Hematopoietic multipotent progenitor cell treated with erythropoietin and hydrocortisone succinate and interleukin-3 and kit ligand, for 8 days (in vitro differentiated cells): ENCODE measurements around the gene CRIM1.

Experiments
- DNase-seq: peaks from one replicate; pipeline ENCODE4 v3.0.0-alpha.2; 2015

Gene CRIM1

GRCh38 chr2:36461039-36461681 lies 105.6 kb downstream of the CRIM1 start:
- DNase-seq = no peak

GRCh38 chr2:36462311-36462935 lies 106.8 kb downstream of the CRIM1 start:
- peak; percentile 71 for DNase-seq

- no peak for DNase-seq
Measured at GRCh38 chr2:36463365-36463764, 107.8 kb downstream of the CRIM1 start.

GRCh38 chr2:36464006-36464721 lies 108.6 kb downstream of the CRIM1 start:
- DNase-seq = no peak

GRCh38 chr2:36466135-36466534 lies 110.6 kb downstream of the CRIM1 start:
- DNase-seq = no peak

GRCh38 chr2:36468463-36469105 lies 113.0 kb downstream of the CRIM1 start:
- DNase-seq = no peak

GRCh38 chr2:36469106-36469477 lies 113.5 kb downstream of the CRIM1 start:
- DNase-seq = no peak

GRCh38 chr2:36469710-36470109 lies 114.1 kb downstream of the CRIM1 start:
- DNase-seq = no peak

GRCh38 chr2:36473230-36473629 lies 117.7 kb downstream of the CRIM1 start:
- no peak for DNase-seq

- DNase-seq = no peak
Measured at GRCh38 chr2:36476411-36476810, 120.8 kb downstream of the CRIM1 start.

GRCh38 chr2:36477315-36477714 lies 121.7 kb downstream of the CRIM1 start:
- no peak for DNase-seq

GRCh38 chr2:36477746-36478145 lies 122.2 kb downstream of the CRIM1 start:
- peak; percentile 24 for DNase-seq

- DNase-seq = peak; percentile 62
Measured at GRCh38 chr2:36478332-36478738, 122.8 kb downstream of the CRIM1 start.

GRCh38 chr2:36478999-36479398 lies 123.4 kb downstream of the CRIM1 start:
- DNase-seq = peak; percentile 46

GRCh38 chr2:36479406-36479805 lies 123.8 kb downstream of the CRIM1 start:
- DNase-seq = no peak

GRCh38 chr2:36480028-36480427 lies 124.5 kb downstream of the CRIM1 start:
- no peak for DNase-seq

- no peak for DNase-seq
Measured at GRCh38 chr2:36480636-36481035, 125.1 kb downstream of the CRIM1 start.

- no peak for DNase-seq
Measured at GRCh38 chr2:36481709-36482108, 126.1 kb downstream of the CRIM1 start.

GRCh38 chr2:36482576-36483214 lies 127.1 kb downstream of the CRIM1 start:
- no peak for DNase-seq

- DNase-seq = no peak
Measured at GRCh38 chr2:36483290-36483689, 127.7 kb downstream of the CRIM1 start.

GRCh38 chr2:36484454-36484853 lies 128.9 kb downstream of the CRIM1 start:
- DNase-seq = no peak

- DNase-seq = no peak
Measured at GRCh38 chr2:36485521-36485920, 129.9 kb downstream of the CRIM1 start.

- no peak for DNase-seq
Measured at GRCh38 chr2:36486521-36487044, 131.0 kb downstream of the CRIM1 start.
